Measurements from ENCODE around the gene NDUFAB1.
"Not testable (repeated sequence)": the region's sequence is repeated elsewhere in the genome, so short reads cannot be mapped to it uniquely, and the experiment has no call there.

Gene NDUFAB1

DNA sequence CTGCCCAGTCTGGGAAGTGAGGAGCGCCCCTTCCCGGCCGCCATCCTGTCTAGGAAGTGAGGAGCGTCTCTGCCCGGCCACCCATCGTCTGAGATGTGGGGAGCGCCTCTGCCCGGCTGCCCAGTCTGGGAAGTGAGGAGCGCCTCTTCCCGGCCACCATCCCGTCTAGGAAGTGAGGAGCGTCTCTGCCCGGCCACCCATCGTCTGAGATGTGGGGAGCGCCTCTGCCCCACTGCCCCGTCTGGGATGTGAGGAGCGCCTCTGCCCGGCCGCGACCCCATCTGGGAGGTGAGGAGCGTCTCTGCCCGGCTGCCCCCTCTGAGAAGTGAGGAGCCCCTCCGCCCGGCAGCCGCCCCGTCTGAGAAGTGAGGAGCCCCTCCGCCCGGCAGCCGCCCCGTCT is 12.8 kb downstream of the NDUFAB1 start:
- not testable (repeated sequence) for DNase-seq

GRCh38 chr16:23581764-23582163 is 14.4 kb downstream of the NDUFAB1 start:
- no peak for DNase-seq

DNA sequence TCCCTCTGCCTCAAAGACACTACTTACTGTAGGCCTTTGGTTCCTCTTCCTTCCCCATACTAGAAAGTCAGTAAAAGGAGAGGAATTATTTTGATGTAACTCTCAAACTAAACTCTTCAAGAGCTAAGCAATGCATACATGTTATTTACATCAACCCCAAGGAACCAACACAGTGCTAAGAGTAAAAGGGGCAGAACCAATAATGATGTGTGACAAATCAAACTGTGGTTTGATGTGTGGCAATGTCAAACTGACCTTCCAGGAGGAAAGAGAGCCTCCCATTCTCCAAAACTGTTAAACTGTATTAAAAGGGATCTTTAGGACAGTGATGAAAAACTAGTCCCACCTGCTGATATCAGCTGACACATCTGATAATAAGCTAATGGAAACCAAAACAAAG is 15.7 kb downstream of the NDUFAB1 start:
- no peak for DNase-seq

GRCh38 chr16:23579371-23579770 is 16.7 kb downstream of the NDUFAB1 start:
- no peak for DNase-seq

DNA sequence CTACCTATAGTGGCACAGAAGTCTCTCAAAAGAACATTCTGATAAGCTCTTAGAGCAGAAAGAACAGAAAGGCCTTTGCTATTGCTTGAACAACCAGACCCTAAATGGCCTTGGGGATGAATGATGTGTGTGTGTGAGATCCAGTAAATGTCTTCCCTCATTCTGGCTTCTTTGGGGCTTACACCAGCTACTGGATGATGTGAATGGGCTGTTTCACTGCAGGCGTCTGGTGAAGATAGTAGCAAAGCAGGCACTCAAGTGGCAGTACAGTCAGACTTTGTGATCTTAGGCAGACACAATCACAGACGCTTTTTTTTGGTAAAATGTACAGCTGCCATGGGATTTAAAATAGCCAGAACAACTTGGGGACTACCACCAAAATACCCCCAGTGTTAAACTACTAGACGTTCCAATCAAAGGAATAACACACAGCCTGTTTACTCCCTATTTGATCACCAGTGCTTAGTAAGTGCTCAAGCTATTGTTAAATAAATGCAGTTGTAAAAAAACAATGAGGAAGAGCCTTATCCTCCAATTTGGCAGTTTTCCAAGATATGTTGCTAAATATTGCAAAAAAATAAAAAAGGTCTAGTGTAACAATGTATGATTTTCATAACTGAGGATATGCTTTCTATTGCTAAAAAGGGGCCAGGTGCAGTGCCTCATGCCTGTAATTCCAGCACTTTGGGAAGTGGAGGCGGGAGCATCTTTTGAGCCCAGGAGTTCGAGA is 17.9 kb downstream of the NDUFAB1 start:
- no peak for DNase-seq

DNA sequence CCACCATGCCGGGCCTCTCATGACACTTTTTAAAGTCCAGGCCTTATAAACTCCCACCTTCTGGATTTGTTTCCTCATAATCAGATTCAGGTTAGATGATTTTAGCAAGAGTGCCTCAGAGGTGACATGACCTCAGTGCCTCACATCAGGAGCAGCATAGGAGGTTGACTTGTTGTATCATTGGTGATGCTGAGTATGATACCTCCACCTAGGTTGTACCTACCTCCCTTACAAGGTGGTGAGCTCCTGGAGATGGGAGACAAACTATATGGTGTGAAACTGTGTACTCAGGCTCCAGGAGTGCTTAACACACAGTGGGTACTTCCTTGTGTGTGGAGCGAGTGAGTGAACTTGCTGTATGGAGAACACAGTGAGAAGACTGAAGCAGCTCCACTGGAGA is 18.6 kb downstream of the NDUFAB1 start:
- DNase-seq, result no peak

GRCh38 chr16:23575834-23576233 is 20.3 kb downstream of the NDUFAB1 start:
- DNase-seq, result no peak

DNA sequence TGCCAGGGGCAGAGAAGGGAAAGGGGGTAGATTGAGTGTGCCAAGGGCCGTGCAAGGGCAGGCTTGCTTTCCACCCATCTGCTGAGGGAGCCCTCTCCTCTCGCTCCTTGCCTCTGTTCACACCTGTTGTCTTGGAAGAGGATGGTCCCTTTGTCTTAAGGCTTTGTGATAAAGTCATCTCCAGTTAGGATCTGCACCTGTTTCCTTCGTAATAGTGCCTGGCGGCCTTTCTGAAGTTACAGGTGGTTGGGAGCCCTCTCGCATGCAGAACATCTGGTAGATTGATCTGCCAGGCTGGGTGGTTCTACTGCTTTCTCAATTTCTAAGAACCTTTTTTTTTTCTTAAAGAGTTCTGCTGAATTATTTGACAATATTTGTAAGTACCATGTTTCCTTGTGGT is 22.3 kb downstream of the NDUFAB1 start:
- DNase-seq, result no peak

DNA sequence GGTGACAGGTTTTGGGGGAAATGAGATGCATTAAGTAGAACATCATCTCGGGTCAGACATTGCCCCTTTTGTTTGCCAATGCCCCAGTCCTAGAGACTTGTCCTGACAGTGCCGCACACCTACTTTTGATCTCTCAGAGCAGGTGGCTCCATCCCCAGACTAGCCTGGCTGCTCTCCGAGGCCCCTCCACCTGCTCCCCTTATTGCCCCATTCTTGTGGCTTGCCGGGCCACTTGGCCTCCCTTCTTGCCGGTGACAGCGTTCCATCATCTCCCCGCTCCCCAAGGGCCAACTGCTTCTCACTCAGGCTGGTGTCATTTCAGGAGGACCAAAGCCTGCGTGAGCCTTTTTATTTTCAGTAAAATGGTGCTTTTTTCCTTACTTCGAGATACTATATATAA is 23.7 kb downstream of the NDUFAB1 start:
- no peak for DNase-seq

DNA sequence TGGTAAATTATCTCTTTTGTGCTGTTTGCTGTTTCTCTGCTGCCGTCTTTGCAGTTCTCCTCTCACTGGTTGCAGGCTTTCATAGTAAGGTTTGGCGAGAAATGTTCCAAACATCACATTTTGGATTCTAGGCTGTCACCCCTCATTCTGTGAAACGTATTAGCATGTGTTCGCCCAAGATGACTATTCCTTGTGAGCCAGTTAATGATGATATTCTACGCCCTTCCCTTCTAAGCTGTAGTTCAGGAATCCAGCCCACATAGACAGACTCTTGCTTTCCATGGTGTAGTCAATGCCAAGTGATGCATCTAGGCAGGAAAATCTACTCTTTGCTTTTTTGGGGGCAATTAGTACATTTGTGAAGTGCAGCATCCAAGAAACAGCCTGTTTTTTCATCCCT is 24.2 kb downstream of the NDUFAB1 start:
- no peak for DNase-seq

DNA sequence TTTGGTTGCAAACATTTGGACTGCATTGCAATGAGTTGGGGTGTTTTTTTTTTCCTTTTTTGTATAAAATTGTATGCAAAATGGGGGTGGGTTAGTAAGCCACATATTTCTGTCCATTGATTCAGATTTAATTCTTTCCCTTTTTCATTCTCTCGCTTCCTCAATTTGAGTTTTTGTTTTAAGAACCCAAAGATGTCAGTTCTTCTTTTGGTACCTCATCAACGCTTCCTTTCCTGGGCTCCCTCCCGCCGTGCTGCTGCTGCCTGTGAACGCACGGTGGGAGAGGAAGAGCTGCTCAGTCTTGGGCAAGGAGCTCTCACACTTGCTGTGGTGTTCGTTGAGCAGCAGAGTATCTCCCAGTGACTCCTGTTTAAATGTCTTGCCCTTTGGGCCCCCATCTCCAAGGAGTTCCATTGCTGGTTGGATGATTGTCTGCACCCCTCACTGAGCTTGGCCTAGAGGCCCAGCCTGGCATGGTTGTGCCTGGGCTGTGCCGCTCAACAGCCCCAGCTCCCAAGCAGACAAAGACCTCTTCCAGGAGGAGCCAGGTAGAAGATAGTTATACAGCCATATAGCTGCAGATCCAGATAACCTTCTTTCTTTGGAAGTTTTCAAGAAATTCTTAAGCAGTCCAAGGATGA is 25.0 kb downstream of the NDUFAB1 start:
- DNase-seq, result no peak

DNA sequence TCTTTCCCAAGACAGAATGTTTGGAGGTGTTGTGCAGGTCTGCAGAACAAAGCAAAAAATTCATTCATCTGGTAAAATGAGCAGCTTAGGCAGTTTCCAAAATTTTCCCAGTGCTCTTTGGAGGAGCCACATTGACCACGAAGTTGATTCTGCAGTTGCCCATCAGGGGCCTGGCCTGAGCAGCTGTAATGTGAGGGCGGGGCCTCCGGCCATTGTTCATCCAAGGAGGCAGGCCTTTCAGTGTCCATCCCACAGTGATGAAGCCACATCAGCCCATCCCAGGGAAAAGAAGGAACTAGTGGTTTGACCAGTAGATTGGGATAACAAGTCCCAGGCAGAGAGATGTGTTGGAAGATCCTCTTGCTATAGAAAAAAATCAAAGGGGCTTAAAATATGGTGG is 28.5 kb downstream of the NDUFAB1 start:
- no peak for DNase-seq

GRCh38 chr16:23566724-23567123 is 29.4 kb downstream of the NDUFAB1 start:
- DNase-seq, result no peak

DNA sequence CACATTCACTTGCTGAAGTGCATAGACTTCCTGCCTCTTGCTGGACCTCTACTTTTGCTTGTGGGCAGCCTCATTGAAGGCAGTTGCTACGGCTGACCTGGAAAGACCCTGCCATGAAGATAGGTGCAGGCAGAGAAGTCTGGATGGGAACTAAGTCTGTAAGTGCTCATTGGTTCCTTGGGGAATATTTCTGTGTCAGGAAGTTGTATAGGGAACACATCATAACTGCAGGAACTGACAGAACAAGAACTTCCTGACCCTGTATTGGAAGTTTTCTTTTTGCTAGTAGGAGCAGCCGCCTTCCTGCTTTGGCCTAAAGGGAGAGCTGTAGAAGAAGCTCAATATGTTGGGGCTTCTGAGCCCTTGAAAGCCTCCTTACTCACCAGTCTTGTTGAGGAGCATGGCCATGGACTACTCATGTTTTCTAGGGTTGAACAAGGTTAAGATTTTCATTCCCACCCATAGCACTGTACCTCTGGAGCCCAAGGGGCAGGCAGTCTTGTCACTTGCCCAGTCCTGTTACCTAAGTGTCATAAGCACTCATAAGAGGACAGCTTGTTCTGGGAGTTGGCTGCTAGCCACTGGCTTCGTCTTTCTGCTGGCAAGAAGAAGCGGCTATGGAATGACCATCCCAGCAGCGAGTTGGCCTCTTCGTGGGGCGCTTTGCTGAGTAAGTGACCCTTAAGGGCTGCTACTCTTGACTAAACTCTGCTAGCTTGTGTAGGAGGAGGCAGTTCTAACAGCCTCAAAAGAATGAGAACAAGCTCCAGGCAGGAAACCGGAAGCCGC is 31.3 kb downstream of the NDUFAB1 start:
- DNase-seq, result no peak

- DNase-seq, result no peak
Observed at GRCh38 chr16:23563186-23563585, 32.9 kb downstream of the NDUFAB1 start.

- DNase-seq, result no peak
Observed at GRCh38 chr16:23562505-23562904, 33.6 kb downstream of the NDUFAB1 start.

GRCh38 chr16:23561586-23561985 is 34.5 kb downstream of the NDUFAB1 start:
- DNase-seq, result no peak

- DNase-seq, result peak; percentile 28
Observed at GRCh38 chr16:23557779-23558702, 38.1 kb downstream of the NDUFAB1 start.

DNA sequence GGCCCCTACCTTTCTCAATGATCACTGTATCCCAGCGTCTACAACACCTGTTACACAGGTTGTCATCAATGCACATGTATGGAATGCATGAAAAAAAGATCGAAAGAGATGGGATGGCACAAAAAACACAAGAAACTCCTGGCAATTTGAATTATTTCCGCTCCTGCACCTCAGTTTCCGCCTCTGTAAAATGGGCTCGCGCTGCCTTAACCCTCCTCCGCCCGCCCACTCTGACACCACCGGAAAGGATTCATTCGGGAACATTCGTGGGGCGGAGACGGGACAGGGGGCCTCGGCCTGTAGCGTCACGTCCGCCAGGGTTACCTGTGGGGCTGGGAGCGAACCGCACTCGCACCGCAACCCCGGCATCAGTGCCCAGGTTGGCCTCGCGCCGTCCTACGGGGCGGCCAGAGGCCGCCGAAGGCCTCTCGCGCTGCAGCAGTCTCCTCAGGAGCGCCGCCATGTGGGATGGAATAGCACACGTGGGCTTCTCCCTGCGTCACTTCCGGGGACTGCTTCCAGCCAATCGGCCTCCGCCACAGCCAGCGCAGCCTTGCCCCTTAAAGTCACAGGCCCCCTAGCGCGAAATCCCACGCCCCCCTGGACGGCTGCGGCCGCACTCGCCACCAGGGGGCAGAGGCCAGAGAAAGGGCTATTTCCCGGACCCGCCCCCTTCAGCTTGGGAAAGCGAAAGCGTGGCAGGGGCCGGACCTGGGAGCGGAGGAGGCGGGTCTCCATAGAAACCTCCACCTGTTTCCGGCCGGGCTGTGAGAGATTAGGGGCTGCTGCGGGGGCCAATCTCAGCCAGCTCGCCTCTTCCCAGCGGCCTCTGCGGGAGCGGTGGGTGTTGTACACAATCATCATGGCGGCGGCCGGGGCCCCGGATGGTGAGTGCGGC is 39.0 kb downstream of the NDUFAB1 start, which contains the start of the genes EARS2 and UBFD1:
Gene EARS2, minus strand, starts transcription at position 470 of the 898 bp plus-strand sequence. Its CDS starts 7 bp downstream, at position 463.
Gene UBFD1, plus strand, starts transcription at position 847 of the 898 bp plus-strand sequence. Its CDS starts 16 bp downstream, at position 863.
- DNase-seq, result peak; percentile 97

- DNase-seq, result no peak
Observed at GRCh38 chr16:23554536-23554935, 41.6 kb downstream of the NDUFAB1 start.

DNA sequence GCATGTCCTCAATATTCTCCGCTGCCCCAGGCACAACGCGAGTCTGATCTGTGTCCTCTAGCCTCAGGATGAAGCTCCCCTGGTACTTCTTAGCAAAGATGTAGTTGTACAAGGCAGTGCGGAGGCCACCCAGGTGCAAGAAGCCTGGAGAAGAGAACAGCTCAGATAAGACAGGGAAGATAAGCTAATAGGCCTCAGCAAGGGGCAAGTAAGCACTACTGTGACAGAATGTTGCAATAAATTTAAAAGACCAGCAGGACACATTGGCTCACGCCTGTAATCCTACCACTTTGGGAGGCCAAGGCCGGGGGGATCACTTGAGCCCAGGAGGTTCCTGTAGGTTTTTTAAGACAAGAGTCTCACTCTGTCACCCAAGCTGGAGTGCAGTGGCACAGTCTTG is 44.0 kb downstream of the NDUFAB1 start:
- DNase-seq, result no peak

Data from stimulated activated CD4-positive, alpha-beta T cell treated with anti-CD3 and anti-CD28 coated beads, Interleukin-4, amount 100 ng/mL, for 1 hour (primary cell).